ENCODE measurements around the gene TMEM11.
"Not testable (repeated sequence)": the region's sequence is repeated elsewhere in the genome, so short reads cannot be mapped to it uniquely, and the experiment has no call there.

TMEM11 gene

GRCh38 chr17:21242780-21243515 lies 29.0 kb upstream of the TMEM11 start:
- DNase-seq (ENCODE audit: low read depth in 2 of 2) = no peak

GRCh38 chr17:21242026-21242697 lies 28.2 kb upstream of the TMEM11 start:
- no peak for DNase-seq (ENCODE audit: low read depth in 2 of 2)

- no peak for DNase-seq (ENCODE audit: low read depth in 2 of 2)
These were observed 27.6 kb upstream of the TMEM11 start for GRCh38 chr17:21241564-21241963.

GRCh38 chr17:21240369-21241055 lies 26.6 kb upstream of the TMEM11 start:
- DNase-seq (ENCODE audit: low read depth in 2 of 2) = no peak

GRCh38 chr17:21239680-21240368 lies 25.9 kb upstream of the TMEM11 start:
- DNase-seq (ENCODE audit: low read depth in 2 of 2) = no peak

GRCh38 chr17:21235921-21236320 lies 22.0 kb upstream of the TMEM11 start:
- DNase-seq (ENCODE audit: low read depth in 2 of 2) = no peak

- DNase-seq (ENCODE audit: low read depth in 2 of 2) = no peak
These were observed 19.8 kb upstream of the TMEM11 start for GRCh38 chr17:21233581-21234347.

- DNase-seq (ENCODE audit: low read depth in 2 of 2) = no peak
These were observed 18.2 kb upstream of the TMEM11 start for GRCh38 chr17:21232033-21232749.

GRCh38 chr17:21231533-21231932 lies 17.6 kb upstream of the TMEM11 start:
- no peak for DNase-seq (ENCODE audit: low read depth in 2 of 2)

- no peak for DNase-seq (ENCODE audit: low read depth in 2 of 2)
These were observed 14.9 kb upstream of the TMEM11 start for GRCh38 chr17:21228845-21229244.

GRCh38 chr17:21228111-21228510 lies 14.2 kb upstream of the TMEM11 start:
- no peak for DNase-seq (ENCODE audit: low read depth in 2 of 2)

GRCh38 chr17:21227277-21227676 lies 13.3 kb upstream of the TMEM11 start:
- DNase-seq (ENCODE audit: low read depth in 2 of 2) = not testable (repeated sequence)

- no peak for DNase-seq (ENCODE audit: low read depth in 2 of 2)
These were observed 9.1 kb upstream of the TMEM11 start for GRCh38 chr17:21223086-21223485.

- no peak for DNase-seq (ENCODE audit: low read depth in 2 of 2)
These were observed 4.9 kb upstream of the TMEM11 start for GRCh38 chr17:21218831-21219380.

GRCh38 chr17:21218101-21218500 lies 4.1 kb upstream of the TMEM11 start:
- DNase-seq (ENCODE audit: low read depth in 2 of 2) = no peak

- DNase-seq (ENCODE audit: low read depth in 2 of 2) = no peak
These were observed 3.4 kb upstream of the TMEM11 start for GRCh38 chr17:21217346-21217745.

GRCh38 chr17:21215935-21216334 lies 2.0 kb upstream of the TMEM11 start:
- DNase-seq (ENCODE audit: low read depth in 2 of 2) = no peak

- DNase-seq (ENCODE audit: low read depth in 2 of 2) = no peak
These were observed 998 bp upstream of the TMEM11 start for GRCh38 chr17:21214777-21215541.

GRCh38 chr17:21213638-21214014 lies 335 bp downstream of the TMEM11 start:
- peak; percentile 2 to 17 for DNase-seq (ENCODE audit: low read depth in 2 of 2)
